ENCODE results near the gene CD55. TPM values are rescaled to one million over a fixed set of nuclear protein-coding genes. Genes with fewer than 3 reads are reported as not detected.

The CD55 gene
- total and polyA plus RNA-seq, 9 donors: 32.8 to 237 (median 89.7) TPM

DNA sequence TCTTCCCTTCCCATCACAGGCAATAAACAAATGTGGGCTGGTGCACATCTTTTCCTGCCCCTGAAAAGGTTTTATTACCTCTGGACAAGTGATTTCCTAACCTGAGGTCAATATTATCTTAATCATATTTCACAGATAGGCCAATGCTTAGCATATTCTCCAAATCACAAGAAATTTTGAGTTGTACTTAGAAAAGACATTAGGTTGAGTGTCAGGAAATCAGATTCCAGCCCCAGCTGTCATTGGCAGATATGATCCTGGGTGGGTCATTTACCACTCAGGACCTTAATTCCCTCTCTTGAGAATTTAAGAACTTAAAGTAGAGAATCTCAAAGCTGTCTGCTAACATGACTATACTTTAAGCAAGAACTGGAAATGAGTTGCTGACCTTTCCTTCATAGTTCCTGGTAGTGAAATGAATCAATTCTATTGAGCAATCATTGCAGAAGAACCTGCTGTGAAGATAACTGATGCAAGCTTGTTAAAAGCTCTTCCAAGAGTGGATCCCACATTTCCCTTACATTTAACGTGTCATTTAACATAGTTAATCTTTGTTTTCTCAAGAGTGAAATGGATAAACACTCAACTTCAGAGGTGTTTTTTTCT lies 86.3 kb downstream of the CD55 start:
- no peak overlapping the region for H3K27ac ChIP-seq
- TF ChIP-seq POLR2A (IDR thresholded peaks at IDR 0.05) (no peak), EP300 (IDR thresholded peaks at IDR 0.05) (no peak)
- TF ChIP-seq, protein P1, sequence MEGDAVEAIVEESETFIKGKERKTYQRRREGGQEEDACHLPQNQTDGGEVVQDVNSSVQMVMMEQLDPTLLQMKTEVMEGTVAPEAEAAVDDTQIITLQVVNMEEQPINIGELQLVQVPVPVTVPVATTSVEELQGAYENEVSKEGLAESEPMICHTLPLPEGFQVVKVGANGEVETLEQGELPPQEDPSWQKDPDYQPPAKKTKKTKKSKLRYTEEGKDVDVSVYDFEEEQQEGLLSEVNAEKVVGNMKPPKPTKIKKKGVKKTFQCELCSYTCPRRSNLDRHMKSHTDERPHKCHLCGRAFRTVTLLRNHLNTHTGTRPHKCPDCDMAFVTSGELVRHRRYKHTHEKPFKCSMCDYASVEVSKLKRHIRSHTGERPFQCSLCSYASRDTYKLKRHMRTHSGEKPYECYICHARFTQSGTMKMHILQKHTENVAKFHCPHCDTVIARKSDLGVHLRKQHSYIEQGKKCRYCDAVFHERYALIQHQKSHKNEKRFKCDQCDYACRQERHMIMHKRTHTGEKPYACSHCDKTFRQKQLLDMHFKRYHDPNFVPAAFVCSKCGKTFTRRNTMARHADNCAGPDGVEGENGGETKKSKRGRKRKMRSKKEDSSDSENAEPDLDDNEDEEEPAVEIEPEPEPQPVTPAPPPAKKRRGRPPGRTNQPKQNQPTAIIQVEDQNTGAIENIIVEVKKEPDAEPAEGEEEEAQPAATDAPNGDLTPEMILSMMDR (IDR thresholded peaks at IDR 0.05): no peak
- WGBS, 3 donors: 18 to 47% (median 20%) methylated on average over 1 of the region's 1 CpG

More for the DNA sequence above, 86.3 kb downstream of the CD55 start:
- intact Hi-C loops (cut with DNase I): loop anchor here (5.0 to 10.0 kb wide), 5 partner anchors 323 to 363 kb away; partner anchors contain the start of genes C4BPB (in 1 of the 4), PFKFB2 (in 1 of the 4) and YOD1 (in 1 of the 4)
- H3K27me3 ChIP-seq: no peaks in the 10 kb centered on the region
- no peak for DNase-seq
- H3K36me3 ChIP-seq: no peaks in the 10 kb centered on the region
- H3K4me1 ChIP-seq (ENCODE audit: insufficient read depth): no peaks in the 10 kb centered on the region
- H3K9me3 ChIP-seq: no peaks in the 10 kb centered on the region
- no peak overlapping the region for H3K4me3 ChIP-seq

Other genes with a start within 250 kb of the CD55 start
- 10 to 100 TPM in 5 of 7 donors, 1 to 10 TPM in 2; 2.5 to 88.5 (median 18.2) TPM for gene C4BPB, start 232.8 kb upstream of the CD55 start, total RNA-seq
- 10 to 100 TPM; 20.3 to 42.4 TPM for gene C4BPB, start 232.8 kb upstream of the CD55 start, polyA plus RNA-seq
- 1 to 10 TPM in 3 of 7 donors, under 1 TPM in 4; 0.23 to 3.5 (median 0.45) TPM for gene C4BPA, start 217.4 kb upstream of the CD55 start, total RNA-seq
- gene C4BPA, start 217.4 kb upstream of the CD55 start, polyA plus RNA-seq: 1 to 10 TPM; 1.8 to 2.3 TPM
- under 1 TPM in 2 of 7 donors, not detected in 5; 0.08 to 0.27 TPM for gene CR2, start 132.7 kb downstream of the CD55 start, total RNA-seq
- under 1 TPM; 0.08 to 0.11 TPM for gene CR2, start 132.7 kb downstream of the CD55 start, polyA plus RNA-seq
- 1 to 10 TPM in 4 of 7 donors, under 1 TPM in 3; 0.84 to 3.7 (median 1.2) TPM for gene CR1, start 174.5 kb downstream of the CD55 start, total RNA-seq
- gene CR1, start 174.5 kb downstream of the CD55 start, polyA plus RNA-seq: 1 to 10 TPM in 1 of 2 donors, under 1 TPM in 1; 0.25 to 5.8 TPM